Activated CD4-positive, alpha-beta T cell treated with anti-CD3 and anti-CD28 coated beads for 48 hours (primary cell): ENCODE data around the gene ZNF287.
"Not testable (repeated sequence)": the region's sequence is repeated elsewhere in the genome, so short reads cannot be mapped to it uniquely, and the experiment has no call there.

ENCODE experiments used
- DNase-seq: peaks from one replicate; pipeline ENCODE4 v3.0.0-alpha.2; 2020

The ZNF287 gene

DNA sequence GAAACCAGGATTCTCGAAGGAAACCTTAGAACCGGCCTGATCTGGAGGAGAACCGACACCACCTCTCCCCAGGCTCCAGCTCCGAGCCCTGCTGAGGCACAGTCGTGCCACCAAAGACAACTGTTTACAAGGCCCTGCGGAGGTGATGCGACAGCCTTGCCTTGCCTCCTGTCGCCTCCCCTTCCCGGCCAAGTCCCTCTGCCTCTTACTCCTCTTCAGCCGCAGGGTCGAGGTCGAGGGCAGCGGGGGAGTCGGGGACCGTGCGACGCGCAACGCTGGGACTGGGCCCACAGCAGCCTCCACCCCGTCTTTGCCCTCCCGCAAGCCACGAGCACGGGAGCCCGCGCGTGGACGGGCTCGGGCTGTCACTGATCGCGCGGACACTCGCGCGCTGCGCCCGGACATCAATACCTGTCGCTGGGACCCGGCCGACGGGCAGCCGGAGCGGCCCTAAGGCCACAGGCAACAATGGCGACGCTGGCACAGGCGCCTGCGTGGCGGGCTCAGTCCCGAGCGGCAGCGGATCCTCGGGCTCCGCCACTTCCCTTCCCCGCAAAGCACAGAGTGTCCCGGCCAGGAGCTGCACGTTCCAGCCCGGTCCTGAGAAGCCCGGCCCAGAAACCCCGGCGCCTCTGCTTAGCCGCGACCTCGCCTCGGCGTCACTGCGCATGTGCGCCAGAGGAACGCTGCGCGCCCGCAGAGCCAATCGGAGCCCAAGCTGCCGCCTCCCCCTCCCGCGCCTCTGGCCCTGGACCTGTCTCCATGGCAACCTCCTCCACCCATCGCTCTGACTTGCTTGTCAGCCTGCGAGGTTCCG is at the start of gene ZNF287:
Gene ZNF287, minus strand, starts transcription at position 664 of the 817 bp plus-strand sequence. CDS start 1,473 bp downstream, outside the sequence.
- peak; percentile 94 for DNase-seq

DNA sequence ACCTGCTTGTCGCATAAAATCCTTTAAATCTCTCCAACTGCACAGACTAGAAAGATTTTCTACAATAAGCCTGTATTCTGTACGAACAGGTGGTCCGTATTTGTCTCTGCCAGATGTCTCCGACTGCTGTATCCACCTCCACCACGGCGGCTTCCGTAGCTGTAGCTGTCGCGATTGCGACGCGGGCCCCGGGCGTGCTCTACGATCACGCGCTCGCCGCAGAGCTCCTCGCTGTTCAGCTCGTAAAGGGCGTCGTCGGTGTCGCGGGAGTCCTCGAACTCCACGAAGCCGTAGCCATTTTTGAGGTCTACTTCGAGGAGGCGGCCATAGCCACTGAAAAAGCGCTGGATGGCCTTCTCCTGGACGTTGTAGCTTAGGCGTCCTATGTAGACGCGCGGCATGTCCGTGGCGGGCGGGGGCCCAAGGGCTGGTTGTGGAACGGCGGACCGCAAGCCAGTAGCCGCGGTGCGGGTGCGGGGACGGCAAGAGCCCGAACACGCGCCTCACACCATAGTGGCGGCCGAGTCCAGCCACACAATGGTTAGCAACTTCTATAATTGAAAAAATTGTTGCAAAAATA is 48.6 kb upstream of the ZNF287 start:
- no peak for DNase-seq

GRCh38 chr17:16599537-16599936 is 30.5 kb upstream of the ZNF287 start:
- DNase-seq: no peak

- DNase-seq: no peak
Observed at GRCh38 chr17:16593356-16594102, 24.5 kb upstream of the ZNF287 start.

DNA sequence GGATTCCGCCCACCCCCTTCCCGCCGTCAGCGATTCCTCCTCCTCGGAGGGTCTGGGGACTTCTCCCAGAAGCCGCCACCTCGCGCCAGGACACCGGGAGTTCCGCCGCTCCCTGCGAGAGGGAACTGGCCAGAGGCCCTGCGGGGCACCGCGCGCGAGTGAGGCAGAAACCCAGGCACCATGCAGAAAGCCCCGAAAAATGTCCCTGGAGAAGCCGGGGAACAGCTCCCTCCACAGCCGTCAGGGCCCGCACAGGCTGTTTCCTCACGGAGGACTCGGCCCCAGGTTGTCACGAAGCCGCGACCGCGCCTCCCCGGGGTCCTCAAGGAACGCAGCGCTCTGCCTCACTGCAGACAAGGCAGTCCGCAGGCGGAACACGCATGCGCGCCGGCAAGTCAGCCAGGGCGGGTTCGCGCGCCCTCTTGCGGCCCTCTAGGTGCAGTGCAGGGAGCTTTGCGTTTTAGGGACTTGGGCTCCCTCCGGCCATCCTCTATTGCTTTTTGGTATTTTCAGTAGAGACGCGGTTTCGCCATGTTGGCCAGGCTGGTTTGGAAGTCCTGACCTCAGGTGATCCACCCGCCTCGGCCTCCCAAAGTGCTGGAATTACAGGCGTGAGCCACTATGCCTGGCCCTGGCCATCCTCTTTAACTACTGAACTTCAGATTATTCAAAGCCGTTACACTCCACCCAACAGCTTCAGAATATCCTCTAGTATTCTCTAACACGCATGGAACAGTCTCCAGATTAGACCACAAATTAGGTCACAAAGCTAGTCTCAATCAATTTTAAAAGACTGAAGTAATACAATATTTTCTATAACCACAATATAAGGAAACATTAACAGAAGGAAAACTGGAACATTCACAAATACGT is 20.3 kb upstream of the ZNF287 start:
- peak; percentile 95 for DNase-seq

GRCh38 chr17:16585796-16586195 is 16.8 kb upstream of the ZNF287 start:
- DNase-seq: no peak

GRCh38 chr17:16584273-16584995 is 15.4 kb upstream of the ZNF287 start:
- peak; percentile 96 for DNase-seq

- no peak for DNase-seq
Observed at GRCh38 chr17:16583781-16584180, 14.8 kb upstream of the ZNF287 start.

DNA sequence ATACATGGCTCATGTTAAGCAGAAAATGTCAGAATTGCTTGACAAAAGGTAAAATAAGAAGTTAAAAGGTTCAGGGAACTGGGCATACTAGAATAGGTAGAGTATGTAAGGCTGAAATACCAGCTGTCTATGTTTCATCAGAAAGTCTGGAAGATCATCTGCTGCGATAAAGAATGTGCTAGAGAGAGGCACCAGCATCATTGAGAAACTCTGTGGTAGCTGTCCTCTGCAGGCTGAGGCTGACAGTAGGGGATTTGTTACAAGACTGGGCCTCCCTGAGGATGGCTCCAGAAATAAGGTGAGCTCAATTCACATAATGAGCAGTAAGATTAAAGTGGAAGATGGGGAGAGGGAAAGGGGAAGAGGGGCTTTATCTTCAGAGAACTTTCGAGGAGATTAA is 4.5 kb upstream of the ZNF287 start:
- DNase-seq: no peak

DNA sequence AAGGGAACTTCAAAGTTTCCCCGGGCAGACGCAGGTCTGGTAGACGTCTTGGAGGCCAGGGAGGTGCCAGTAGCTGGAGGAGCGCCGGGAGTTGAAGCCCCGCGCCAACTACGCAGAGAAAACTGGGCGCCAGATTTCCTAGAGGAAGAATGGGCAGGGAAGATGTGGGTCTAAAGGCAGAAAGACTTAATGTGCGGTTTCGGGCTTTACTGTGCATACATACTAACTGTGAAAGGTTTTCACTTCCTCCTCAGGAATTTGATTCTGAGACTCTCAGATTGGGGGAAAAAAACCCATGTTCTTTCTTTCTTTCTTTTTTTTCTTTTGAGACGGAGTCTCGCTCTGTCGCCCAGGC is 331 bp upstream of the ZNF287 start:
- no peak for DNase-seq

GRCh38 chr17:16552637-16553045 is 16.4 kb downstream of the ZNF287 start:
- DNase-seq: no peak

- no peak for DNase-seq
Observed at GRCh38 chr17:16551878-16552636, 16.9 kb downstream of the ZNF287 start.

- no peak for DNase-seq
Observed at GRCh38 chr17:16537130-16537458, 31.9 kb downstream of the ZNF287 start.

DNA sequence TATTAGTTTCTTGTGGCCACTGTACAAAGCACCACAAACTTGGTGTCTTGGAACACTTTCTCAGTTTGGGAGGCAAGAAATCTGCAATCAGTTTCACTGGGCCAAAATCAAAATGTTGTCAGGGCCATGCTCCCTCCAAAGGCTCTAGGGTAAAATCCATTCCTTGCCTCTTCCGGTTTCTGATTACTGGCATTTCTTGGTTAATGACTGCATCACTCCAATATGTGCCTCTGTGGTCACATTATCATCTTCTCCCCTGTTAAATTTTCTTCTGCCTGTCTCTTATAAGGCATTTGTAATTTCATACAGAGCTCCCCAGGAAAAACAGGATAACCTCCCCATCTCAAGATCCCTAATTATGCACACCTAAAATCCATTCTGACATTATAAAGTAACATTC is 34.8 kb downstream of the ZNF287 start:
- DNase-seq: no peak

DNA sequence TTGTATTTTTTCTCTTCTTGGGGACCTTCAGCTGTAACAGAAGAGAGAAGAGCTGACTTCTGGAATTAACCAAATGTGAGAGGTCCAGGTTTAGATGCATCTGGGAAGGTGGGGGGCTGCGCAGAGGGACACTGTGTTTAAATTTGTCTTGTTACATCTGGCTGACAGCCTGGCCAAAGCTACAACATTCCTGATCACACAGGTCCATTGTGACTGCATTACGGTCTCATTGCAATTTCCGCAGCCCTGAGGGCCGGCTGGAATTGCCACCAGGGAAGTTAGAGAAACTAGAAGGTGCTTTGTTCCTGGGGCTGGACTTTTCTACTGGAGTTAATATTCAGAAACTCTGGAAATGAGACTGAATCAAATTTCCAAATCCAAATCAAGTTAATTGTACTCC is 39.1 kb downstream of the ZNF287 start:
- DNase-seq: no peak

DNA sequence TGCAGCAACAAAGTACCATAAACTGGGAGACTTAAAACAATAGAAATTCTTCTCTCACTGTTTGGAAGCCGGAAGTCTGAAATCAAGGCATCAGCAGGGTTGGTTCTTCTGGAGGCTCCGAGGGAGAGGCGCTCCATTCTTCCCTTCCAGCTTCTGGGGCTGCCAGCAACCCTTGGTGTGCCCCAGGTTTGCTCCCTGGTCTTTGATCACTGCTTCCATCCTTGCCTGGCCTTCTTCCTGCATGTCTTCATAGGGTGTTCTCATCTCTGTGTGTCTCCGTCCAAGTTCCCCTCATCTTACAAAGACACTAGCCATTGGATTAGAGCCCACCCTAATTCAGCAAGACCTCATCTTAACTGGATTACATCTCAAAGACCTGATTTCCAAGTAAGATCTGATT is 41.7 kb downstream of the ZNF287 start:
- no peak for DNase-seq

DNA sequence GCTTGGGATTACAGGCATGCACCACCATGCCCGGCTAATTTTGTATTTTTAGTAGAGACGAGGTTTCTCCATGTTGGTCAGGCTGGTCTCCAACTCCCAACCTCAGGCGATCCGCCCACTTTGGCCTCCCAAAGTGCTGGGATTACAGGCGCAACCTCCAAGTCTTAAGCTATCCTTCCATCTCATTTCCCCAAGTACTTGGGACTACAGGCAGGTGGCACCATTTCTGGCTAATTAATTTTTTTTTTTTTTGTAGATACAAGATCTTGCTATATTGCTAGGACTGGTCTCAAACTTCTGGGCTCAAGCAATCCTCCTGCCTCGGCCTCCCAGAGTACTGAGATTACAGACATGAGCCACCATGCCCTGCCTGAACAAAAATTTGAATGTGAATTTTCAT is 43.4 kb downstream of the ZNF287 start:
- not testable (repeated sequence) for DNase-seq

GRCh38 chr17:16521070-16521727 is 47.8 kb downstream of the ZNF287 start:
- peak; percentile 72 for DNase-seq

DNA sequence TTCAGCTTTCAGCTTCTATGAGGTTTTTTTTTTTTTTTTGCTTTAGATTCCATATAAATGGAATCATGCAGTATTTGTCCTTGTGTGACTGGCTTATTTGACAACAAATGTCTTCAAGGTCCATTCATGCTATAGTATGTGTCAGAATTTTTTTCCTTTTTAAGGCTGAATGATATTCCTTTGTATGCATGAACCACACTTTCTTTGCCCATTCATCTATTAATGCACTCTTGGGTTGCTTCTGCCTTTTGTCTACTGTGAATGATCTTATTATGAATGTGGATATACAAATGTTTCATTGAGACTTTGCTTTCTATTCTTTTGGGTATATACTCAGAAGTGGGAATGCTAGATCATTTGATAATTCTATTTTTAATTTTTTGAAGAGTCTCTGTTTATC is 50.0 kb downstream of the ZNF287 start:
- no peak for DNase-seq

DNA sequence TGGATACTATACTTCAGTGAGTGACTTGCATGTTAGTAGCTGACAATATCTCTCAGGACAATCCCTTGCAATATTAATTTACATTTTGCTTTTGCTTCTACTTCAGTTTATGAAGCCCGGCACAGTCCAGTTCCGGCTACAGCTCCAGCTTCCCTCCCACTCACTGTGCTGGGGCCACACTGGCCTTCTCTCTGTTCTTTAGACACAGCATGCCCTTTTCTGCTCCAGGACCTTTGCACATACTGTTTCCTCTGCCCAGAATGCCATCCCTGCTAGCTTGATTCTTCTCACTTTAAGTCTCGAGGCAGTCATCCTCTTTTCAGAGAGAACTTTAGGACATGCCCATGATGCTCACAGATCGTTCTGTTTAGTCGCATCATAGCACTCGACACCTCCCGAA is 51.5 kb downstream of the ZNF287 start:
- no peak for DNase-seq

DNA sequence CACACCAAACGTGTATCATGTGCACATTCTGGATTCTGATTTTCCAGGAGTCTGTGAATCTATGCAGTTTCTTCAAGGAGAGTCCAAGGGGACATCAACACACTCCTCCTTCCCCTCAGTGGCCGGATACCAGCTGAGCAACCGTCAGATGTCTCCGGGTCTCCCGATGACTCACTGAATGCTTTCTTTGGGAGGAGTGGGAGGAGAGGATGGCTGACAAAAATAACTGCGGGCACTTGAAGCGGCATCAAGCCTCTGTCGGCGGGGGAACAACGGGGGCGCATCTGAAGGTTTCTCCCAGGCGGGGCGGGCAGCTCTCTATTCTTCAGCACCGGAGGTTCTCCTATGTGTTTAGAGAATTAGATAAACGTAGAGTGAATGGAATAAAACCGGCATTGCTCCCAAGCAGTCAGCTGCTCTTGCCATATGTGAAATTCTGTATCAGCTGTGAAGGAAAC is 52.4 kb downstream of the ZNF287 start:
- no peak for DNase-seq
